Activated CD4-positive, alpha-beta T cell treated with anti-CD3 and anti-CD28 coated beads, Interleukin-10, Interleukin-2, amounts not matched to agents 100 ng/mL and 50 ng/mL, durations not matched to agents 16 hours and 8 hours (primary cell): ENCODE measurements around the gene FREM2.

Source experiments
- DNase-seq: peaks from one replicate; pipeline ENCODE4 v3.0.0-alpha.2; 2020

The FREM2 gene

GRCh38 chr13:38686577-38687245 lies at the start of gene FREM2:
Gene FREM2, plus strand, starts transcription at chr13:38687077. Its CDS starts 268 bp downstream, at chr13:38687345.
- DNase-seq: no peak

- DNase-seq: no peak
These were observed 49.3 kb upstream of the FREM2 start for GRCh38 chr13:38637576-38637975.

- DNase-seq: no peak
These were observed 45.5 kb upstream of the FREM2 start for GRCh38 chr13:38641164-38641948.

- no peak for DNase-seq
These were observed 39.6 kb upstream of the FREM2 start for GRCh38 chr13:38647312-38647711.

- no peak for DNase-seq
These were observed 38.0 kb upstream of the FREM2 start for GRCh38 chr13:38648912-38649311.

GRCh38 chr13:38656699-38657098 lies 30.2 kb upstream of the FREM2 start:
- DNase-seq: no peak

- no peak for DNase-seq
These were observed 29.7 kb upstream of the FREM2 start for GRCh38 chr13:38657191-38657590.

- DNase-seq: no peak
These were observed 28.0 kb upstream of the FREM2 start for GRCh38 chr13:38658906-38659305.

- no peak for DNase-seq
These were observed 25.7 kb upstream of the FREM2 start for GRCh38 chr13:38661010-38661675.

- DNase-seq: no peak
These were observed 24.5 kb upstream of the FREM2 start for GRCh38 chr13:38662362-38662761.

- no peak for DNase-seq
These were observed 22.0 kb upstream of the FREM2 start for GRCh38 chr13:38664906-38665305.

- DNase-seq: no peak
These were observed 19.3 kb upstream of the FREM2 start for GRCh38 chr13:38667526-38668109.

- no peak for DNase-seq
These were observed 17.5 kb upstream of the FREM2 start for GRCh38 chr13:38669234-38669964.

GRCh38 chr13:38670627-38671026 lies 16.2 kb upstream of the FREM2 start:
- no peak for DNase-seq

GRCh38 chr13:38671980-38672379 lies 14.9 kb upstream of the FREM2 start:
- no peak for DNase-seq

GRCh38 chr13:38674208-38674607 lies 12.7 kb upstream of the FREM2 start:
- DNase-seq: no peak

GRCh38 chr13:38680912-38681311 lies 6.0 kb upstream of the FREM2 start:
- no peak for DNase-seq

- no peak for DNase-seq
These were observed 2.2 kb upstream of the FREM2 start for GRCh38 chr13:38684714-38685113.

- no peak for DNase-seq
These were observed 1.4 kb upstream of the FREM2 start for GRCh38 chr13:38685431-38685830.

- DNase-seq: peak; percentile 2
These were observed 802 bp upstream of the FREM2 start for GRCh38 chr13:38685974-38686576.

- no peak for DNase-seq
These were observed 661 bp downstream of the FREM2 start for GRCh38 chr13:38687246-38688229.
